ENCODE data around the gene TSPAN11. TPM values are rescaled to one million over a fixed set of nuclear protein-coding genes. Genes with fewer than 3 reads are reported as not detected.

The TSPAN11 gene
- total RNA-seq, 5 donors from 2014 or later (not counting 1 experiment from before 2014, with no cell fraction given), result not detected

DNA sequence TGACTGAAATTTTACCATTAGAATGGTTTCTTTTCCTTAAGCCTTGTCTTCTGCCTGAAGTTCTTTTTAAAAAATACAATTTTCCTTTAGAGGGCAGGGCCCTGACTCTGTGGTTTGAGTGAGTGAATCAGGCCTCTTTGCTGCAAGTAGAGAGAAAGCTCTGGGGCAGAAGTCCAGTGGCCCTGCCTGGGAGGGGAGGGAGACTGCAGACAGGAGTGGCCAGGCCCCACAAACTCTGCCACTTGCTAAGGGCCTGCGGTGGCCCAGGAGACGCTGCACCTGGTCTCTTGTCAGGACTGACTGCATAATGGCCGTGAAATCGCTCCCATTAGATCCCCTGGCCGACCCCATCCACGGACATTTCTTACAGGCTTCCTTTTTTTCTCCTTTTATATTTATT is 25.5 kb downstream of the TSPAN11 start:
- ChIA-PET CTCF (no interaction called here), POLR2A (no interaction called here)
- no peaks in the 10 kb centered on the region for H3K9me3 Mint-ChIP-seq
- H3K27me3 Mint-ChIP-seq, result peaks cover 14 to 15% of the 10 kb centered on the region in 2 donors
- H3K4me1 ChIP-seq (ENCODE audit: control insufficient read depth in 1 of 2, extremely low read depth in 1 of 2, insufficient read depth in 2 of 2, low read length in 2 of 2), result no peaks in the 10 kb centered on the region
- no peaks in the 10 kb centered on the region for H3K9me3 ChIP-seq
- no peaks in the 10 kb centered on the region for H3K36me3 ChIP-seq (ENCODE audit: control insufficient read depth in 2 of 2, extremely low read depth in 1 of 2, insufficient read depth in 1 of 2, low read length in 1 of 2)
- H3K27ac ChIP-seq (ENCODE audit: low read length), result no peak overlapping the region
- H3K27me3 ChIP-seq (replicated peaks in 1 of 2; ENCODE audit: control insufficient read depth in 2 of 2, extremely low read depth in 1 of 2, insufficient read depth in 2 of 2, low read length in 1 of 2), result peaks cover 0 to 7% of the 10 kb centered on the region in 2 experiments
- ATAC-seq (replicated peaks in 1 of 4), result no peak
- no peaks in the 10 kb centered on the region for H3K4me1 Mint-ChIP-seq
- no peak overlapping the region for H3K4me3 ChIP-seq (ENCODE audit: control insufficient read depth in 1 of 2, extremely low read depth in 1 of 2, low read length in 1 of 2)
- H3K4me3 Mint-ChIP-seq, result no peak overlapping the region
- no peak for DNase-seq
- H3K27ac Mint-ChIP-seq, result no peak overlapping the region
- no peaks in the 10 kb centered on the region for H3K36me3 Mint-ChIP-seq
- no CpG with 5 or more reads among the region's 6 CpGs for WGBS (ENCODE audit: insufficient coverage)

DNA sequence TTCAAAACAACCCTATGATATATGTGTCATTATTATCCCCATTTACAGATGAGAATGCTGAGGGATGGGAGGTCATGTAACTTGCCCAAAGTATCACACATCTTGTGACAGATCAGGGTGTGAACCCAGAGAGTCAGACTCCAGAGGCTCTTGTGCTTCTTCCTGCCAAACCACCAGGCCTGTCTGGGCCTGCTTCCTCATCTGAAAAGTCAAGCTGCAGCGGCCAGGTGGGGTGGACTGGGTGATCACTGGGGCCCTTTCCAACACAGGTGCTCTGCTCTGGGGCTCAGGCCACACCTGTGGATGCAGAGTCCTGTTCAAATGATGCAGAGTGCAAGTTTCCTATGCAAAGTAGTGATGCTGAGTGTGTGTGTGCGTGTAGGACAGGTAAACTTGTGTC is 26.7 kb downstream of the TSPAN11 start:
- Histone ChIP-seq H3K4me3 (ENCODE audit: control insufficient read depth in 1 of 2, extremely low read depth in 1 of 2, low read length in 1 of 2) (no peak overlapping the region), H3K36me3 (ENCODE audit: control insufficient read depth in 2 of 2, extremely low read depth in 1 of 2, insufficient read depth in 1 of 2, low read length in 1 of 2) (no peaks in the 10 kb centered on the region), H3K4me1 (ENCODE audit: control insufficient read depth in 1 of 2, extremely low read depth in 1 of 2, insufficient read depth in 2 of 2, low read length in 2 of 2) (no peaks in the 10 kb centered on the region), H3K27ac (ENCODE audit: low read length) (no peak overlapping the region), H3K9me3 (no peaks in the 10 kb centered on the region), H3K27me3 (replicated peaks in 1 of 2; ENCODE audit: control insufficient read depth in 2 of 2, extremely low read depth in 1 of 2, insufficient read depth in 2 of 2, low read length in 1 of 2) (peaks cover 0 to 7% of the 10 kb centered on the region in 2 experiments)
- H3K9me3 Mint-ChIP-seq, result no peaks in the 10 kb centered on the region
- ATAC-seq (replicated peaks in 1 of 4) (no peak), DNase-seq (no peak)
- no peak overlapping the region for H3K27ac Mint-ChIP-seq
- H3K4me3 Mint-ChIP-seq, result no peak overlapping the region
- 56% methylated on average over 1 of the region's 2 CpGs for WGBS (ENCODE audit: insufficient coverage)
- CTCF ChIA-PET, result no interaction called here
- POLR2A ChIA-PET, result no interaction called here
- H3K36me3 Mint-ChIP-seq, result no peaks in the 10 kb centered on the region
- peaks cover 13 to 19% of the 10 kb centered on the region in 2 donors for H3K27me3 Mint-ChIP-seq
- H3K4me1 Mint-ChIP-seq, result no peaks in the 10 kb centered on the region

DNA sequence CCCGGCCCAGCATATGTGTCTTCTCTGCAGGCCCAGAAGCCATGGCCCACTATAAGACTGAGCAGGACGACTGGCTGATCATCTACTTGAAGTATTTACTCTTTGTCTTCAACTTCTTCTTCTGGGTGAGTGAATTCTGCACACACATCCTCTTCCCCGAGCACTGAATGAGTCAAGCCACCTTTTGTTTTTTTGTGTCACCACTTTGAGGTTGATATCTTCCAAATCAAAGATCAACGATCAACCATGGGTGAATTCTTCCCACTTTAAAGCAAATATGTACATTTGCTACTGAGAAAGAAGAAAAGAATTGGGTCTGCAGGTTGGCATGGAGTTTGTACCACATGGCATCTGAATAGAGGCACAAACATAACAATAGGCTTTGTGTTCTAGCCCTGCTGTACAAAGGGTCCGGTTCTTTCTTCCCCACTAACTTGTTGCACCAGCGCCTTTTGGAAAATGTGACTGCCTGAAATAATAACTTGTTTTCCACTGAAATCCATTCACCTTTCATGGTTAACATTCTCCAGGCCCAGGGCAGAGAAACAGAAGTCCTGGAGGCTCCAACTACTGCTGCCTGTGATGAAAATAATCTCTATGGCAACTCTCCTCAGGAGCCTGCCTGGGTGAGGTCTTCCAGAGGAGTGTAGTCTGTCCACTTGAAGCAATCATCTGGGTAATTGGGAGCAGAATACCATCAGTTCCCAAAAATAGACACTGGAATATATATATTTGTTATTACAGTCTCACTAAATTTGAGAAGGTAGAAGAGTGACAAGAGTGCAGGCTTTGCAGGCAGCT is 27.6 kb downstream of the TSPAN11 start:
- H3K27ac ChIP-seq (ENCODE audit: low read length), result no peak overlapping the region
- no peak overlapping the region for H3K27ac Mint-ChIP-seq
- no peak overlapping the region for H3K4me3 ChIP-seq (ENCODE audit: control insufficient read depth in 1 of 2, extremely low read depth in 1 of 2, low read length in 1 of 2)
- H3K4me1 ChIP-seq (ENCODE audit: control insufficient read depth in 1 of 2, extremely low read depth in 1 of 2, insufficient read depth in 2 of 2, low read length in 2 of 2), result no peaks in the 10 kb centered on the region
- DNase-seq, result no peak
- no peaks in the 10 kb centered on the region for H3K36me3 Mint-ChIP-seq
- H3K27me3 Mint-ChIP-seq, result peaks cover 12 to 17% of the 10 kb centered on the region in 2 donors
- H3K9me3 Mint-ChIP-seq, result no peaks in the 10 kb centered on the region
- H3K36me3 ChIP-seq (ENCODE audit: control insufficient read depth in 2 of 2, extremely low read depth in 1 of 2, insufficient read depth in 1 of 2, low read length in 1 of 2), result no peaks in the 10 kb centered on the region
- no peak for ATAC-seq (replicated peaks in 1 of 4)
- H3K27me3 ChIP-seq (replicated peaks in 1 of 2; ENCODE audit: control insufficient read depth in 2 of 2, extremely low read depth in 1 of 2, insufficient read depth in 2 of 2, low read length in 1 of 2), result peaks cover 0 to 7% of the 10 kb centered on the region in 2 experiments
- no peaks in the 10 kb centered on the region for H3K4me1 Mint-ChIP-seq
- no peaks in the 10 kb centered on the region for H3K9me3 ChIP-seq
- no peak overlapping the region for H3K4me3 Mint-ChIP-seq
- 47% methylated on average over 3 of the region's 6 CpGs for WGBS (ENCODE audit: insufficient coverage)
- CTCF ChIA-PET, result no interaction called here
- POLR2A ChIA-PET, result no interaction called here

DNA sequence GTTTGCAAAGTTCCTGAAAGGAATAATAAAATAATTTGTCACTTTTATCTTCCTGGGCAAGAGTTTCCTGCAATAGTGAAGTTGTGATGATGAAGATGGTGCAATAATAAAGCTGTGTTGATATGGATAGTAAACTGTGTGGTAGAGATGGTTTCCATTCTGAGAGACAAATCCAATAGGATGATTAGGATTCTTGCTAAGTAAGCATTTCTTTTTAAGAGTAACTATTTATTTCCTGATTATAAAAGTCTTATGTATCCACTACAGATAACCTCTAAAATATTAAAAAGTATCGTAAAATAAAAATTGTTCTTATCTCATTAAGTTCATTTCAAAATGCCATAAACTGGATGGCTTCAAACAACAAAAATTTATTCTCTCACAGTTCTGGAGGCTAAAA is 28.7 kb downstream of the TSPAN11 start:
- H3K27me3 ChIP-seq (replicated peaks in 1 of 2; ENCODE audit: control insufficient read depth in 2 of 2, extremely low read depth in 1 of 2, insufficient read depth in 2 of 2, low read length in 1 of 2), result peaks cover 0 to 10% of the 10 kb centered on the region in 2 experiments
- no peaks in the 10 kb centered on the region for H3K36me3 ChIP-seq (ENCODE audit: control insufficient read depth in 2 of 2, extremely low read depth in 1 of 2, insufficient read depth in 1 of 2, low read length in 1 of 2)
- H3K36me3 Mint-ChIP-seq, result no peaks in the 10 kb centered on the region
- no peak overlapping the region for H3K27ac ChIP-seq (ENCODE audit: low read length)
- H3K27ac Mint-ChIP-seq, result no peak overlapping the region
- no peaks in the 10 kb centered on the region for H3K4me1 Mint-ChIP-seq
- H3K27me3 Mint-ChIP-seq, result peaks cover 8 to 13% of the 10 kb centered on the region in 2 donors
- no peaks in the 10 kb centered on the region for H3K9me3 ChIP-seq
- no peak for ATAC-seq (replicated peaks in 1 of 4)
- POLR2A ChIA-PET, result no interaction called here
- no peak overlapping the region for H3K4me3 ChIP-seq (ENCODE audit: control insufficient read depth in 1 of 2, extremely low read depth in 1 of 2, low read length in 1 of 2)
- no peak overlapping the region for H3K4me3 Mint-ChIP-seq
- H3K9me3 Mint-ChIP-seq, result no peaks in the 10 kb centered on the region
- CTCF ChIA-PET, result interaction anchor here in 1 of 2 donors (0.5 kb wide), 1 partner anchor 80 kb away, joined by 3 read pairs; no protein-coding TSS in a partner anchor
- no peak for DNase-seq
- H3K4me1 ChIP-seq (ENCODE audit: control insufficient read depth in 1 of 2, extremely low read depth in 1 of 2, insufficient read depth in 2 of 2, low read length in 2 of 2), result no peaks in the 10 kb centered on the region
- WGBS (ENCODE audit: insufficient coverage), result no CpG with 5 or more reads among the region's 1 CpG

DNA sequence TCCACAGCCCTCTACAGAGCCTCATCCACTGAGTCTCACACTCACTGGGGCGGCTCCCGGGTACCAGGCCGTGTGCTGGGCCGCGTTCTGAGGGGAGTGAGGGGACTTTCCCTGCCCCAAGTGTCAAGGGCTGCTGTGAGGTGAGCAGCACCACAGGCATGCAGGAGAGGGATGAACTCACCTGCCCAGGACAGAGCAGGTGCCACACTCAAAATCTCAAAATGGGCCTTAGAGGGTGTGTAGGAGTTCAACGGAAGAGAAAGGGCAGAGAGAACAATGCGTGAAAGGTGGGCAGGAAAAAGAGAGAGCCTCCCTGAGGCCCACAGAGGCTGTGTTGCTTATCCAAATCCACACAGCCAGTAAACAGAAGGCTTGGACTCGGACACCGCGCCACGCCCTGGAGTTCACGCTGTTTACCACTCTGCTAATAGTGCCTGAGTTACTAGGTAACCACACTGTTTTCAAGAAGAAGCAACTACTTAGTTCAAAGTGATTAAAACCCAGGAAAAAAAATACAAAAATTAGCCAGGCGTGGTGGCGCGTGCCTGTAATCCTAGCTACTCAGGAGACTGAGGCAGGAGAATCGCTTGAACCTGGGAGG is 32.7 kb downstream of the TSPAN11 start:
- Mint-ChIP-seq H3K9me3 (no peaks in the 10 kb centered on the region), H3K4me3 (no peak overlapping the region), H3K4me1 (no peaks in the 10 kb centered on the region), H3K27ac (no peak overlapping the region), H3K36me3 (no peaks in the 10 kb centered on the region), H3K27me3 (peaks cover 14 to 16% of the 10 kb centered on the region in 2 donors)
- Histone ChIP-seq H3K4me1 (ENCODE audit: control insufficient read depth in 1 of 2, extremely low read depth in 1 of 2, insufficient read depth in 2 of 2, low read length in 2 of 2) (no peaks in the 10 kb centered on the region), H3K27me3 (replicated peaks in 1 of 2; ENCODE audit: control insufficient read depth in 2 of 2, extremely low read depth in 1 of 2, insufficient read depth in 2 of 2, low read length in 1 of 2) (peaks cover 0 to 8% of the 10 kb centered on the region in 2 experiments), H3K9me3 (no peaks in the 10 kb centered on the region), H3K4me3 (ENCODE audit: control insufficient read depth in 1 of 2, extremely low read depth in 1 of 2, low read length in 1 of 2) (no peak overlapping the region), H3K27ac (ENCODE audit: low read length) (no peak overlapping the region), H3K36me3 (ENCODE audit: control insufficient read depth in 2 of 2, extremely low read depth in 1 of 2, insufficient read depth in 1 of 2, low read length in 1 of 2) (no peaks in the 10 kb centered on the region)
- no peak for ATAC-seq (replicated peaks in 1 of 4)
- ChIA-PET CTCF (no interaction called here), POLR2A (no interaction called here)
- 94% methylated on average over 14 of the region's 16 CpGs for WGBS (ENCODE audit: insufficient coverage)
- DNase-seq, result no peak

DNA sequence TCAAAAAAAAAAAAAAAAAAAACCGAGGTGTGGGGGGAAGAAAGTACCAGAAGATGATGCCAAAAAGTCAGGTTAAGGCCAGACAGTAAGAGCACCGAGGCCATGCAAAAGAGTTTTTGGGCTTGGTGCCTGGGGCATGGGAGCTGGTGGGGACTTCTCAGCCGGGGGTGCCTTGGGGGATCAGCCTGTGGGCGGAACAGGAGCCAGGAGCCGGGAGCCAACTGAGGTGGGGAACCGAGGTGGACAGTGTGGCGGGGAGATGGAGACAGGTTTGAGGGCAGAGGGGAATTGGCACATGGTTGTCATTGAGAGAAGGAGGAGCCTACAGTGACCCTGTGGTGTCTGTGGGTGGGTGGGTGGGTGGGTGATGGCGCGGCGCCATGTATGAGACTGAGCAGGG is 33.2 kb downstream of the TSPAN11 start:
- POLR2A ChIA-PET, result no interaction called here
- DNase-seq (no peak), ATAC-seq (replicated peaks in 1 of 4) (no peak)
- peaks cover 18% of the 10 kb centered on the region in 2 donors for H3K27me3 Mint-ChIP-seq
- no peaks in the 10 kb centered on the region for H3K36me3 Mint-ChIP-seq
- H3K27ac Mint-ChIP-seq, result no peak overlapping the region
- H3K27ac ChIP-seq (ENCODE audit: low read length), result no peak overlapping the region
- CTCF ChIA-PET, result no interaction called here
- H3K4me1 Mint-ChIP-seq, result no peaks in the 10 kb centered on the region
- 92% methylated on average over 4 of the region's 10 CpGs for WGBS (ENCODE audit: insufficient coverage)
- H3K36me3 ChIP-seq (ENCODE audit: control insufficient read depth in 2 of 2, extremely low read depth in 1 of 2, insufficient read depth in 1 of 2, low read length in 1 of 2), result no peaks in the 10 kb centered on the region
- H3K9me3 Mint-ChIP-seq, result no peaks in the 10 kb centered on the region
- H3K4me1 ChIP-seq (ENCODE audit: control insufficient read depth in 1 of 2, extremely low read depth in 1 of 2, insufficient read depth in 2 of 2, low read length in 2 of 2), result no peaks in the 10 kb centered on the region
- H3K9me3 ChIP-seq, result no peaks in the 10 kb centered on the region
- H3K4me3 ChIP-seq (ENCODE audit: control insufficient read depth in 1 of 2, extremely low read depth in 1 of 2, low read length in 1 of 2), result no peak overlapping the region
- peaks cover 0 to 8% of the 10 kb centered on the region in 2 experiments for H3K27me3 ChIP-seq (replicated peaks in 1 of 2; ENCODE audit: control insufficient read depth in 2 of 2, extremely low read depth in 1 of 2, insufficient read depth in 2 of 2, low read length in 1 of 2)
- H3K4me3 Mint-ChIP-seq, result no peak overlapping the region

Measured in T-cell (primary cell).